GM12878 (cell line): ENCODE measurements around the gene ITFG1. TPM values are rescaled to one million over a fixed set of nuclear protein-coding genes. Genes with fewer than 3 reads are reported as not detected.
A peak's percentile ranks its signal among the peaks of the same experiment; 100 is the strongest.

Experiments
- BCL11A ChIP-seq: IDR thresholded peaks from 2 replicates; pipeline ENCODE4 v1.6.1; 2011; ENCODE audit warnings: low read depth, low read length
- CUX1 ChIP-seq: IDR thresholded peaks from 2 replicates; pipeline ENCODE4 v1.6.1; 2012; ENCODE audit warnings: improper control_type of control experiment, low read depth, low read length; ENCODE audit not compliant: insufficient replicate concordance
- FOS ChIP-seq: IDR thresholded peaks from 3 replicates; pipeline ENCODE4 v1.6.1; 2011; ENCODE audit warnings: borderline replicate concordance; ENCODE audit not compliant: insufficient read length; ENCODE audit errors: extremely low read depth
- HDAC6 ChIP-seq: fragments of 200-600 bp; sonication (generic); IDR thresholded peaks from one replicate; pipeline ENCODE4 v1.8.0; 2017; ENCODE audit warnings: antibody characterized with exemption; ENCODE audit not compliant: unreplicated experiment
- KAT2A ChIP-seq: conservative IDR thresholded peaks from 2 replicates; pipeline ENCODE4 v1.6.1; 2011; ENCODE audit warnings: low read depth, low read length; ENCODE audit not compliant: control insufficient read depth
- KLF5 ChIP-seq: fragments of 450-650 bp; IDR thresholded peaks from 2 replicates; pipeline ENCODE4 v1.6.1; 2014; ENCODE audit warnings: mild to moderate bottlenecking; ENCODE audit not compliant: partially characterized antibody
- LARP7 ChIP-seq: fragments of 450-650 bp; IDR thresholded peaks from 2 replicates; pipeline ENCODE4 v1.6.1; 2017; ENCODE audit warnings: mild to moderate bottlenecking
- MEF2A ChIP-seq: IDR thresholded peaks from 2 replicates; pipeline ENCODE4 v1.6.1; 2011; ENCODE audit warnings: low read depth, mild to moderate bottlenecking, low read length, moderate library complexity; ENCODE audit not compliant: insufficient read depth
- MYC ChIP-seq: IDR thresholded peaks from 2 replicates; pipeline ENCODE4 v1.6.1; 2011; ENCODE audit warnings: mild to moderate bottlenecking, low read length, moderate library complexity, inconsistent platforms; ENCODE audit not compliant: insufficient read depth, insufficient replicate concordance, insufficient read length, severe bottlenecking
- NBN ChIP-seq: fragments of 450-650 bp; IDR thresholded peaks from 2 replicates; pipeline ENCODE4 v1.6.1; 2016
- NKRF ChIP-seq: fragments of 450-650 bp; conservative IDR thresholded peaks from 2 replicates; pipeline ENCODE4 v1.6.1; 2017; ENCODE audit warnings: mild to moderate bottlenecking, moderate library complexity
- NR2C2 ChIP-seq: IDR thresholded peaks from 2 replicates; pipeline ENCODE4 v1.6.1; 2011; ENCODE audit warnings: borderline replicate concordance, low read depth; ENCODE audit not compliant: control insufficient read depth, insufficient read length
- PKNOX1 ChIP-seq: fragments of 450-650 bp; IDR thresholded peaks from 2 replicates; pipeline ENCODE4 v1.6.1; 2016; ENCODE audit warnings: mild to moderate bottlenecking
- RBBP5 ChIP-seq: fragments of 200-600 bp; sonication (generic); conservative IDR thresholded peaks from 2 replicates; pipeline ENCODE4 v1.6.1; 2016
- RELB ChIP-seq: fragments of 450-650 bp; IDR thresholded peaks from 2 replicates; pipeline ENCODE4 v1.6.1; 2017; ENCODE audit warnings: low read depth, mild to moderate bottlenecking, moderate library complexity
- RFX5 ChIP-seq: IDR thresholded peaks from 2 replicates; pipeline ENCODE4 v1.6.1; 2011; ENCODE audit warnings: low read depth, low read length, improper control_type of control experiment
- SMAD1 ChIP-seq: fragments of 450-650 bp; IDR thresholded peaks from 2 replicates; pipeline ENCODE4 v1.6.1; 2018; ENCODE audit warnings: mild to moderate bottlenecking, low read depth; ENCODE audit not compliant: partially characterized antibody
- SPI1 ChIP-seq: IDR thresholded peaks from 2 replicates; pipeline ENCODE4 v1.6.1; 2011; ENCODE audit warnings: low read depth, mild to moderate bottlenecking, low read length, moderate library complexity, borderline replicate concordance; ENCODE audit not compliant: insufficient read depth
- TARDBP ChIP-seq: IDR thresholded peaks from 2 replicates; pipeline ENCODE4 v1.6.1; 2016; ENCODE audit warnings: borderline replicate concordance
- YY1 ChIP-seq: IDR thresholded peaks from 2 replicates; pipeline ENCODE4 v1.6.1; 2011; ENCODE audit warnings: low read depth, mild to moderate bottlenecking, low read length
- ZNF24 ChIP-seq: fragments of 450-650 bp; IDR thresholded peaks from 2 replicates; pipeline ENCODE4 v1.6.1; 2017; ENCODE audit warnings: antibody characterized with exemption, mild to moderate bottlenecking
- ZNF622 ChIP-seq: fragments of 450-650 bp; IDR thresholded peaks from 2 replicates; pipeline ENCODE4 v1.6.1; 2017; ENCODE audit warnings: mild to moderate bottlenecking, inconsistent platforms
- polyA plus RNA-seq, 11 experiments: library from polyadenylated mRNA; depleted of rRNA in 4 of 11; unstranded in 6 of 11; stranded (reverse) in 5 of 11; fragments of >200 nt; fragmentation: Nextera tagmentation in 4 of 11; fragmentation: Illumina TruSeq in 1 of 11; extraction: Ambion mirVana in 4 of 11; extraction: Trizol in 1 of 11; gene quantifications; 1 replicate in 1 of 11; 2 replicates in 10 of 11; pipeline versions ENCODE4 v1.2.1 to v1.2.3, GENCODE V29; 2011 to 2016; ENCODE audit warnings: inconsistent platforms in 2 of 11, missing spikeins in 2 of 11, low read depth in 1 of 11
- total RNA-seq, 4 experiments: library from RNA; depleted of rRNA in 3 of 4; stranded (reverse); fragments of >200 nt in 3 of 4; fragmentation: Illumina TruSeq in 1 of 4; extraction: Trizol in 1 of 4; gene quantifications; 2 replicates each; pipeline versions ENCODE4 v1.2.1 to v1.2.3, GENCODE V29; 2013 to 2021

ITFG1 gene
- total and polyA plus RNA-seq, 10 of the 15 experiments (the other 5 are each of a cell fraction or from before 2014, with no cell fraction given), result 9.3 to 56.3 (median 28.6) TPM

GRCh38 chr16:47310792-47311211 is 150.1 kb downstream of the ITFG1 start (continued):
- no peak for TF ChIP-seq CUX1
- TF ChIP-seq TARDBP, result no peak
- peak; percentile 32; the same call in 1 of the 2 replicates for TF ChIP-seq RELB
- no peak for TF ChIP-seq RBBP5
- TF ChIP-seq LARP7, result no peak
- no peak for TF ChIP-seq SMAD1
- no peak for TF ChIP-seq KLF5
- no peak for TF ChIP-seq NR2C2
- TF ChIP-seq BCL11A, result peak; percentile 74; the same call in 1 of the 2 replicates
- 0 out of 2 replicates have a peak, but pooled peaks have one; percentile 24 for TF ChIP-seq NBN
- no peak for TF ChIP-seq NKRF
- TF ChIP-seq ZNF24, result no peak
- no peak for TF ChIP-seq KAT2A
- TF ChIP-seq PKNOX1, result no peak
- no peak for TF ChIP-seq HDAC6
- peak; percentile 66; the same call in 1 of the 2 replicates for TF ChIP-seq MEF2A
- TF ChIP-seq FOS, result no peak
- no peak for TF ChIP-seq ZNF622
- TF ChIP-seq YY1, result no peak
- no peak for TF ChIP-seq RFX5
- no peak for TF ChIP-seq MYC
- TF ChIP-seq SPI1, result peak; percentile 89
